Activated CD8-positive, alpha-beta memory T cell treated with anti-CD3 and anti-CD28 coated beads for 36 hours (primary cell): ENCODE data around the gene RCAN2. TPM values are rescaled to one million over a fixed set of nuclear protein-coding genes. Genes with fewer than 3 reads are reported as not detected.
"Not testable (repeated sequence)": the region's sequence is repeated elsewhere in the genome, so short reads cannot be mapped to it uniquely, and the experiment has no call there.

Experiments used
- CTCF ChIA-PET: fragments of 350-600 bp; sonication (Branson Sonifier 250); formaldehyde crosslinking; loops from one replicate; lab custom pipeline; 2021; ENCODE audit warnings: antibody characterized with exemption; lab: Charles Lee
- POLR2A ChIA-PET: fragments of 350-600 bp; sonication (Branson Sonifier 250); formaldehyde crosslinking; loops from one replicate; lab custom pipeline; 2021; ENCODE audit warnings: antibody characterized with exemption; lab: Charles Lee
- total RNA-seq, 2 experiments: library from RNA; stranded (reverse); gene quantifications; one replicate each; pipeline ENCODE4 v1.2.3, GENCODE V29; 2021

The RCAN2 gene
- total RNA-seq, 2 experiments from 2014 or later, result 0.36 to 0.55 TPM

- CTCF ChIA-PET, result no interaction called here
Measured at GRCh38 chr6:46366190-46366900, 124.9 kb downstream of the RCAN2 start.

GRCh38 chr6:46357591-46357990, 133.7 kb downstream of the RCAN2 start:
- ChIA-PET POLR2A (no interaction called here), CTCF (no interaction called here)

More at GRCh38 chr6:46366190-46366900, 124.9 kb downstream of the RCAN2 start:
- POLR2A ChIA-PET, result interaction anchor here (0.7 kb wide), 1 partner anchor 378 kb away, joined by 3 read pairs; no protein-coding TSS in a partner anchor

GRCh38 chr6:46356543-46356942, 134.7 kb downstream of the RCAN2 start:
- POLR2A ChIA-PET, result no interaction called here

GRCh38 chr6:46353528-46353927, 137.7 kb downstream of the RCAN2 start:
- ChIA-PET CTCF (no interaction called here), POLR2A (no interaction called here)

More at GRCh38 chr6:46356543-46356942, 134.7 kb downstream of the RCAN2 start:
- CTCF ChIA-PET, result no interaction called here

- POLR2A ChIA-PET, result no interaction called here
- CTCF ChIA-PET, result no interaction called here
Measured at GRCh38 chr6:46352541-46353268, 138.5 kb downstream of the RCAN2 start.

- ChIA-PET CTCF (no interaction called here), POLR2A (no interaction called here)
Measured at GRCh38 chr6:46350714-46351113, 140.5 kb downstream of the RCAN2 start.

- CTCF ChIA-PET, result no interaction called here
- POLR2A ChIA-PET, result no interaction called here
Measured at GRCh38 chr6:46347669-46348068, 143.6 kb downstream of the RCAN2 start.

- ChIA-PET CTCF (no interaction called here), POLR2A (no interaction called here)
Measured at GRCh38 chr6:46340246-46340645, 151.0 kb downstream of the RCAN2 start.

GRCh38 chr6:46338131-46338530, 153.1 kb downstream of the RCAN2 start:
- CTCF ChIA-PET, result no interaction called here
- POLR2A ChIA-PET, result no interaction called here

GRCh38 chr6:46334442-46334841, 156.8 kb downstream of the RCAN2 start:
- CTCF ChIA-PET, result no interaction called here
- POLR2A ChIA-PET, result interaction anchor here (0.5 kb wide), 1 partner anchor 335 kb away, joined by 6 read pairs; no protein-coding TSS in a partner anchor

- POLR2A ChIA-PET, result no interaction called here
Measured at GRCh38 chr6:46333481-46333880, 157.8 kb downstream of the RCAN2 start.

GRCh38 chr6:46332448-46332847, 158.8 kb downstream of the RCAN2 start:
- CTCF ChIA-PET, POLR2A ChIA-PET: not testable (repeated sequence)

More at GRCh38 chr6:46333481-46333880, 157.8 kb downstream of the RCAN2 start:
- CTCF ChIA-PET, result no interaction called here

- ChIA-PET POLR2A (no interaction called here), CTCF (no interaction called here)
Measured at GRCh38 chr6:46331461-46331860, 159.8 kb downstream of the RCAN2 start.

GRCh38 chr6:46329568-46329967, 161.7 kb downstream of the RCAN2 start:
- CTCF ChIA-PET, result no interaction called here
- POLR2A ChIA-PET, result no interaction called here

- ChIA-PET POLR2A (no interaction called here), CTCF (no interaction called here)
Measured at GRCh38 chr6:46327779-46328178, 163.5 kb downstream of the RCAN2 start.

GRCh38 chr6:46325561-46326530, 165.4 kb downstream of the RCAN2 start:
- ChIA-PET POLR2A (interaction anchor here (0.8 kb wide), 1 partner anchor 196 kb away, joined by 4 read pairs; no protein-coding TSS in a partner anchor), CTCF (interaction anchor here (1.1 kb wide), 1 partner anchor 28 kb away, joined by 3 read pairs; no protein-coding TSS in a partner anchor)

- ChIA-PET POLR2A (interaction anchor here (0.8 kb wide), 1 partner anchor 194 kb away, joined by 4 read pairs; no protein-coding TSS in a partner anchor), CTCF (interaction anchor here (1.1 kb wide), 1 partner anchor 235 kb away, joined by 3 read pairs; no protein-coding TSS in a partner anchor)
Measured at GRCh38 chr6:46324706-46325105, 166.5 kb downstream of the RCAN2 start.

- ChIA-PET POLR2A (interaction anchor here (0.6 to 0.7 kb wide), 3 partner anchors 194 to 896 kb away, joined by 3 to 8 read pairs (median 4); partner anchors contain the start of gene ENPP4), CTCF (interaction anchor here (1.1 kb wide), 1 partner anchor 234 kb away, joined by 3 read pairs; no protein-coding TSS in a partner anchor)
Measured at GRCh38 chr6:46323966-46324622, 167.2 kb downstream of the RCAN2 start.
